ENCODE results near the gene STPG4.

Gene STPG4

DNA sequence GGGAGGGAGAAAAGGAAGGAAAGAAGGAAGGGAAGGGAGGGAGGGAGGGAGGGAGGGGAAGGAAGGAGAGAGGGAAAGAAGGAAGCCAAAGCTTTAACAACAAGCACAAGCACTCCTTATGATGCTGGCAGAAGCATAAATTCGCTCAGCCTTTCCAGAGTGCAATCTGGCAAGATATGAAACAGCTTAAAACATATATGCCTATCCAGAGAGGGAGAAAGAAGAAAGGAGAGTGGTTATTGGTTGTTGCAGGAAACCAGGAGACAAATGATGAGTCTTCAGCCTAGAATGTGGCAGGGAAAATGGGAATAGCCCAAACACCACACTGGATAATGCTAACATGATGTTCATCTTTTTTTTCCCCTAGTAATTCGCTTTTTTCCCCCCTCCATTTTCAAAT lies 64.0 kb downstream of the STPG4 start:
- DNase-seq (ENCODE audit: low read depth in 2 of 2, low spot score in 1 of 2) = no peak

DNA sequence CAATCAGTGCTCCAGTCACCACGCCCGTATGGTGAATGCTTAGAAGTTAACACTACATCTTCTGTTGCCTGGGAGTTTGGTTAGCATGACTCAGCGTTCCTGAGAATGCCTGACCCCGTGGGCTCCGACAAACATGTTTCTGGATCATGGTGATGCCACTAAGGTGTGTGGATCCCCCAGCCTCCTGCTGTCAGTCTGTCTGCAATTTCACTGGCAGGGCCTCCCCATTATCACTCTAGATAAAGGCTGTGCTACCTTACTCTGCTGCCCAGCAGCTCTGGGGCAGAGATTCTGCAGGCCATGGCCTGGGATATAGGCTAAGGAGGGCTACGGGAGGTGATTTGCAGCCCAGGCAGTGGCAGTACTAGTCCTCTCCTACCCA lies 66.0 kb downstream of the STPG4 start:
- no peak for DNase-seq (ENCODE audit: low read depth in 2 of 2, low spot score in 1 of 2)

DNA sequence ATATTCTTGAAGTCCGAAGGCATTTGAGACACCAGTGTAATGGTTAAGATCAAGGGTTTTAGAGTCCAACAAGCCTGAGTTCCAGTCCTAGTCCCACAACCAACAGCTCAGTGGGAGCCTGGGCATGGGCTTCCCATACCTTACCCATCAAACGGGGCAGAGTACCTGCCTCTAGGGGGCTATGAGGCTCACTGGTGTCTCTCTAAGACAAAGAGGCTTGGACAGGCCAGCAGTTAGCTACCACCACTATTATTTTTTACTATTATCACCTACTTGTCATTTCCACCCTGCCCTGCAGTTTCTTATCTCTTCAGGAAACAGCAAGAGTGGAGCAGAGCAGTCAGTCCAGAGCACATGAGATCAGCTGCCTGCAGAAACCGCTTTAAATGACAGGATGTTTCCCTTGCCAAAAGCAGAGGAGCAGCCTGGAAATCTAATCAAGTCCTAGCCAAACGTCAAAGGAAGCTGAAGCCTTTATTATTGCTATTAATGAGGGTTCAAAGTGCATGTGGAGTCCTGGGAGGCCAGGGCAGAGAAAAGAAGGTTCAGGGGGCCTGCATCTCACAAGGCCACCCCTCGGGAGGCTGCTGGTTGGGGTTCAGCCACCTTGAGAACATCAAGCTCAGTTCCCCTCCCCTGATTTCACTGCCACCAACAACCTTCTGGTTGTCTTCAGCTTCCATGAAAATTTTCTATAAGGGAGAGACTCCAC lies 66.6 kb downstream of the STPG4 start:
- DNase-seq (ENCODE audit: low read depth in 2 of 2, low spot score in 1 of 2) = no peak

DNA sequence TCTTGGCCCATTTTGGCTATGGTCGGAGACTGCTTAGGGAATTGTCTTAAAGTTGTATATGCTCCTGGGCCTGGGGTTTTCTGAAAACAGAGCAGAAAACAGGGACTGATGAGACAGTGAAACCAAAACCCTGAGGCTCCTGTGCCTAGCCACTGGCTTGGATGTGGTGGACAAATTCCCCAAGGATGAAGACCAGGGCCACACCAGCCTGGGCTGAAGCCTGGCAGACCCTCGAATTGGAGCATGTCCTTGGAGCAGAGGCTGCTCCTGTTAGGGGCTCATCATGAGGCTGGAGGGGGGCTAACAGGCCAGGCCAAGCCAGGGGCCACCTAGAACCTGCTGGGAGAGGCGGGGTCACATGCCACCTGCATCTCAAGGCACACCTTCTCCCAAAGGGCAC lies 68.1 kb downstream of the STPG4 start:
- no peak for DNase-seq (ENCODE audit: low read depth in 2 of 2, low spot score in 1 of 2)

DNA sequence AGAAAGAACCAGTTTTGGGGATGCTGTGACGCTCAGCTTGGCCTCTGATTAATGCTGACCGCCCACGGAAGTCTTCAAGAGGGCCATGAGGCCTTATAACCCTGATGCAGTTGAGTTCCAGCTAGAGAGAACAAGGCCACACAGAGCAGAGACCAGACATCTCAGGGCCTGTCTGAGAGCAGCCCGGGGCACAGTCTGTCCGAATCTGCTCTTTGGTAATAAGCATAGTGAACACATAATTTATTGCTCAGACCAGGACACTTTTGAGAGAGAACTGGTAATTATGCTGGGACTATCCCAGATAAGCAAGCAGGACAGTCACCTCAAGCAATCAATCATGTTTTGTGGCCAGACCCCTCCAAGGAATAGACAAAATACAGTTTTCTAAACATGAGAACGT lies 68.5 kb downstream of the STPG4 start:
- DNase-seq (ENCODE audit: low read depth in 2 of 2, low spot score in 1 of 2) = no peak

DNA sequence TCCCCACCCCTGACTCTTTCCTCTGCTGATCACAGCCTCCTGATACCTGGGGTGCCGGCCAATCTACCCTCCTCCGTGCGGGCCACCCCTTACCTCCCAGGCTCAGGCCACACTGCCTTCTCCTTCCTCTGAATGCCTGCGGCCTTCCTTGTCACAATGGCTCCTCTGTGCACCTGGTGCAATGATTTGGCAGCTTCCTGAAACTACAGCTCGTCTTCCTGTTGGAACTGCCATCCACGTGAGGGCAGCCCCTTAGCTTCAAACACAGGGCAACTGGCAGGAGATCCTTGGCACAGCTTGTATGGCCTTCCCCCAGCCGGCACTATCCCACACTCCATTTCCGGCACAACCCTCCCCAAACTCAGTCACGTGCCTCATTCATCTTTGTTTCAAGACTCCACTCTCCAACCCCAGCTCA lies 69.0 kb downstream of the STPG4 start:
- DNase-seq (ENCODE audit: low read depth in 2 of 2, low spot score in 1 of 2) = no peak

DNA sequence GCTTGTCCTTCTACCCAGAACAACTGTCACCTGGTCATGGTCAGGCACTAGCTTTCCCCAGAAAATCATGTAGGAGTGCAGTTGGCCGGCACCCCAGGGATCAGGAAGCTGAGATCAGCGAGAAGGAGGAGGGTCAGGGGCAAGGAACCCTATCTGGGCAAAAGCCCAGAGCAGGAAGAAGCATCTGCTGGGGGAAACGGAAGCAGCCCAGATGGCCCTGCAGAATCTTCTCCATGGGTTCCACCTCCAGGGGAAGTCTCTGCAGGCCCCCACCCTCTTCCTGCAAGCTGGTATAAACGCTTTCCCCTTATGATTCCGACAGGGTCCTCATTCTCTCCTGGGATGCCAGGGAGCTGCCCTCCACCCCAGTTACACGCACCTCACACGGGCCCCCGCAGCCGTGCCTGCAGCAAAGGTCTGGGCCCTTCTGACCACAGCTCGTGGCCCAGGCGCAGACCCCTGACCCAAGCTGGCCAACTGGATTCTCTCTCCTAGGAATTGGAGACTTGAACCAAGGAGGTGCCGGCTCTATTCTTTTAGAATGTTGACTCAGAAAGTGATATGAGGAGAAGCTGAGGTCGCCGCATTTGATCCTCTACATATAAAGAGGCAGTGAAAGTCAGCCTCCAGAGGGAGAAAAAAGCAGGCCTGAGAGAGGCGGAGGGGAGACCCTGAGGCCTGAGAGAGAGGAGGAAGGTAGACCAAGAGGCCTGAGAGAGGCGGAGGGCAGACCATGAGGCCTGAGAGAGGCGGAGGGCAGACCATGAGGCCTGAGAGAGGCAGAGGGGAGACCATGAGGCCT lies 71.0 kb downstream of the STPG4 start:
- no peak for DNase-seq (ENCODE audit: low read depth in 2 of 2, low spot score in 1 of 2)

DNA sequence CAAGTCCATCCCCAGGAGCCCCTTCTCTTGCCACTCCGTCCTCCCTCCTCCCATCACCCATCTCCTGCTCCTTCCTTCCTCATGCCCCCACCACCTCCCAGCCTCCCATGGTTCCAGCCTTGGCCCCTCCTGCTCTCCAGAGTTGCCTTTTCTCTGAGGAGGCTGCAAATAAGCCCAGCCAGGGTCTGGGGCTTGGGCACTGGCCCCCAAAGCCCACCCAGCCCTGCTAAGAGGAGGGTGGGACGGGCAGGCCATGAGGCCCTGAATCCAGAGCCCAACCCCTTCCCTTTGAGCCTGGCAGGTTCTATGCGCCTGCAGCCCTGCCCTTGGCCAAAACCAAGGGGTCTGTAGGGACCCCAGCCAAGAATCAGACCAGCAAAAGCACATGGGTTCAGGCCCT lies 71.6 kb downstream of the STPG4 start:
- no peak for DNase-seq (ENCODE audit: low read depth in 2 of 2, low spot score in 1 of 2)

DNA sequence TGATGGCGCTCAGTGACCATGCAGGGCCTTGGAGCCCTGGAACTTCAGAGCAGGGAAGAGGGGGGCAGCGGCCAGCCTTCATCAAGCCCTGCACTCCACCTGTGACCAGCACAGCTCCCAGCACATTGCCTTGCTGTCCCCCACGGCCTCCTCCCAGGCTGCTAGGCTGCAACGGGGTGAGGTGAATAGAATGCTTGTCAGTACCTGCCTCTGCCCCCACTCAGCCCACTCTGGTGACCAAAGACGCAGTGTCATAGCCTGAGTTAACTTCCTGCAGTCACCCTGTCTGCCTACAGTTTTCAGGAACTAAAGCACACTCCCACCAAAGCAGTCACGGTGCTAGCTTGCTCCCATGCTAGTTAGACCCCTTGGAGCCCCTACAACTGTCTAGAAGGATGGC lies 72.1 kb downstream of the STPG4 start:
- no peak for DNase-seq (ENCODE audit: low read depth in 2 of 2, low spot score in 1 of 2)

DNA sequence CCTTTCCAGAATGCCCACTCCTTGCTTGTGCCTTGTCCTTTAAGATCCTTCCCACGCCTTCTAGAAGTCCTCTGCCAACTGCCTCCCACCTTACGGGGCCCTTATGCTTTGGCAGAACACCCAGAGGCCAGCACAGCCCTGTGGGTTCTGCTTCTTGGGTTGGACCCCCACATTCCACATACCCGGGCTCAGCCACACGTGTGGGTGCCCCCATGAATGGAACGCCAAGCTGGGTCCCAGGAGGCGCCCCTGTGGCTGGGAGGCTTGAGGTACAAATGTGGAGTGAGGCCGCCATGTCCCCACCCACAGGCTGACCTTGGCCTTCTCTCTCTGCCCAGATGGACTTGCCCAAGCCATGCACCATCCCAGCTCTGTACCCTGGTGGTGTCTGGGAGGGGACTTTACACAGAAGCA lies 74.2 kb downstream of the STPG4 start:
- DNase-seq (ENCODE audit: low read depth in 2 of 2, low spot score in 1 of 2) = no peak

DNA sequence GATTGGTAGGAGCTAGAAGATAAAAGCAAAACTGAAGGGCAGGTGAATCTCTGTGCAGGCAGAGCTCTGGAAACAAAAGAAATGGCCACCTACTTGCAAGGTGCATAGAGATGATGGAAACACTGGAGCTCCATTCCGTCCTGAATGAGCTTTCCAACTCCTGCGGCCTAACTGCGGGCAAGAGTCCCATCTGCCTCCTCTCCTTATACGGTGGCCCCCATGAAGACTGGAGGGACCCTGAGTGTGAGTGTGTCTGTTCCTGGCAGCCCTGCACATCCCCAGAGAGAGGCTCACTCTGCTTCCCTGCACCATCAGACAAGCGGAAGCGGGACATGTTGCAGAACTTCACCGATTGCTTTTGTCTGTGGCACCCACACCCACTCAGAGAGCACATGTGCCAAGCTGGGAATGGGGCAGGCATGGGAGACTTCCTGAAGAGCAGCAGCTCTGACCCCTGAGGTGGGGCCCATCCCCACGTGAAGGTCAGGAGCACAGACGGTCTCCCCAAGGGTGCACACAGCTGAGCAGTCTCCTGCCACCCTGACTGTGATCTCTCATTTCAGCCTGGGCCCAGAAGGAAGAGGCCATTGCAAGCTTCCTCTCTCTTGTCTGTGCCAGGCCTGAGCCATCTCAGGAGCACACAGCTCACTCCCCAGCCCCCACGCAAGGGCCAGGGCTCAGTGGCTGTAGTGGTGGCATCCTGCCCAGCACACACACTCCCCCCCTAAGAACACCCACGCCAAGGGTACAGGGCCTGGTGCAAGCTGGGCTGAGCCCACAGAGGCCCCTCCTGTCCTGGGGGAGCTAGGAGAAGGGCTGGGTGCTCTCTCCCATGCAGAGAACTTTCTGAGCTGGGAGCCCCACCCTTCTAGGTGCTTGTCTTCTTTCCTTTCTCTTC lies 75.3 kb downstream of the STPG4 start:
- DNase-seq (ENCODE audit: low read depth in 2 of 2, low spot score in 1 of 2) = no peak

DNA sequence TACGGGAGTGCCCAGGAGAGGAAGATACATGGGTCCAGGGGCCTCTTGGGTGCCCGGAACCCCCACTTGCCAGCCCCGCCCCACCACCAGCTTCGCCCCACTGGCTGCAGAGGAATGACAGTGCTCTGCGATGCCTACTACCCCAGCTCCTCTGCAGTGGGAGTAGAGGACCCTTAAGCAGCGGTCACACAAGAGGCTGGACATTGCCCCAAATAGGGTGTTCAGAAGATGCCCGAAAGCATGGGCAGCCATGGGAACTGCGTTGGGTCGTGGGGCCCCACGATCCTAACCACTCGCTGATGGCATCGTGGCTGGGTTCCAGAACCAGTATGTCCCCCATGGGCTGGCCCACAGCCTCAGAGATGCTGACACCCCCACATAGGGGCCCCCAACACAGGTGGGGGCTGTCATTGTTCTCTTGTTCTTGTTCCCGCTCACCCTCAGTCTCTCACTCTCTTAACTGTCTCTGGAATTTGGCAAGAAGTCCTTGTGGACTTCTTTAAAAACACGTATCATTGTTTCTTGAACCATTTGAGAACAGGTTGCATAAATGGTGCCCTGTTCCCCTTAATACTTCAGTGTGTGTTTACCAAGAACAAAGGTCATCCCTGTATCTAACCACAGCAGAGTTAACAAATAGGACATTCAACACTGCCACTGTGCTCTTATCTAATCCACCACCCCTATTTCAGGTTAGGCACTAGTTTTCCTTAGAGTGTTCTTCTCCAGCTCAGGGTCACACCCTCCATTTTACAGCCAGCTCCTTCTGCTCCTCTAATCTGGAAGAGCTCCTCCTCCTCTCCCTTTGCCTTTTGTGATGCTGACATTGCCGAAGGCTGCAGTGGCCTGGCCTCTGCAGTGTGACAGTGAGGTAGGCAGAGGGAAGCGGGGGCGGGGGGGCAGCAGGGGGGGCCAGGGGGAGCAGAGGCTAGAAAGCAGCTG lies 76.3 kb downstream of the STPG4 start:
- no peak for DNase-seq (ENCODE audit: low read depth in 2 of 2, low spot score in 1 of 2)

DNA sequence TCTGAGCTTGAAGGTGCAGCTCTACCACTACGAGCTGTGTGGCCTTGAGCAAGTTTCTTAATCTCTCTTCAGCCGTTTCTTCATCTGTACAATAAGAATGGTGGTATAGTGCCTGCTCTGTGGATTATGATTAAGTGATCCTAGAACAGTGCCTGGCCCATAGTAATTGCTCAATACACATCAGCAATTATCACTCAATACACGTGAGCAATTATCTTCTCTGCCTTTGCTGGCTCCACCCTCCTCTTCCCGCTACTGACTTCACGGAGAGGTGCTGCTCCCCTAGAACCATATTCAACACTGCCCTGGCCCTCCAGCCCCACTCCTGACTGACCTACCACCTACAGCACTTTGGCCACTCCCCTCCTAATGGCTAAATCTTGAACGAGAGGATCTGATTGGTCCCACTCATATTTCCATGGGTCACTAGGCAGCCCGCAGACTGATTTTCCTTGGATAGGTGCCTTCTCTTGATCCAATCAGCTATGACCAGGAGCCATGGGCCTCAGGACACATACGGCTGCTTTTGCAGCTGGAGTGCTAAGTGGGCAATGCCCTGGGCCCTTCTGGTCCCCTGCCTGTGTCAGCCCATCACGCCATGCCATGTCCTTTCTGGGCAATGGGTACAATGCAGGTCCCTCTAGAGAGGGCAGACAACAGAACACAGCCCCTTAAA lies 77.5 kb downstream of the STPG4 start:
- no peak for DNase-seq (ENCODE audit: low read depth in 2 of 2, low spot score in 1 of 2)

DNA sequence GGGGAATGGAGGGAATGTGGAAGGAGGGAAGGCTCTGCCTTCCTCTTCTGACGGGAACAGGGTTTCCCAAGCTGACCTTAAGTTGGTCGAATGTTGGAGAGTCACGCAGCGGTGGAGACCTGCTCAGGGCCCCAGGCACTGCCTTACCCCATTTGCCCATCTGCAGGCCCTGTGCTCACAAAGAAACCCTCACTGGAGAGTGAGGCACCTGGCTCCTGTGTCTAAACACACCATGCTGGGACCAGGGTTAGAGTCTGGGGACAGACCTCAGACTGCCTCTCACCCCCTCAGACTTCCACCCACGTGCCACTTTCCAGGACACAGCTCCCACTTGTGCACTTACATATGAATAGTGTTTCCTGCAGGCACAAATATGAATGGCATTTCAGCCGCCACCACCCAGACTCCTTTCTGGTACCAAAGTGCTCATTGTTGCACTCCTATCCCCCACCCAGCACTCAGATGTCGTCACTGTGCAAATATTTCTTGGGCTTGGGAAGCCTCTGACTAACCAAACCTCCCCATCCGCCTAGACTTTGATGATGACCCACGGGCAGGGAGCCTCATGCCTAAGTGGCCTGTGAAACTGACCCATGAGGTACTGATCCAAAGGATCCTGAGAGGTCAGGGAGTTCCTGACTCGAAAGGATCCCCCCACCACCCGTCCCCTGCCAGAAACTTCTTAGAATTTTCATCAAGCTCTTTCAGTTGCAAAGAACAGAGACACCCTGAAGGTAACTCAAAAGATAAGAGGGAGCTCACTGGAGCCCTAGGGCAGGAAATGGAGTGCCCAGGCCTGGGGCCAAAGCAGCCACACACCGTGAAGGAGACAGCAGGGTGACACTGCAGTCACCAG lies 78.3 kb downstream of the STPG4 start:
- no peak for DNase-seq (ENCODE audit: low read depth in 2 of 2, low spot score in 1 of 2)

DNA sequence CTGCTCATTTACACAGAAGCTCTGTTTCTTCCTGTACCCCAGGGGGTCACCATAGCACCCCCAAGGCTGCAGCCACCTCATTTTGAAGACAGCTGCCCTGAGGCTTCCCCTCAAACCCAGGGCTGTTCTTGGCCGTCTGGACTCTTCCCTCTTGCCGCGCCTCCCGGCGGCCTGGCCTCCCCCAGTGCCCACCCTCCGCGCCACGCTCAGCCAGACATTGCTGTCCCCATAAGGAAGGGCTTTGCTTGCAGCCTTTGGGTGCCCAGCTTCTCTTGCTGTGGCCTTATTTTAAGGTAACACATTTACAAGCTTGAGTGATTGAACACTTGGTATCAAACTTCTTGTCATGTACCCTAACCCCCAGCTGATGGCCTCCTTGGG lies 79.0 kb downstream of the STPG4 start:
- no peak for DNase-seq (ENCODE audit: low read depth in 2 of 2, low spot score in 1 of 2)

DNA sequence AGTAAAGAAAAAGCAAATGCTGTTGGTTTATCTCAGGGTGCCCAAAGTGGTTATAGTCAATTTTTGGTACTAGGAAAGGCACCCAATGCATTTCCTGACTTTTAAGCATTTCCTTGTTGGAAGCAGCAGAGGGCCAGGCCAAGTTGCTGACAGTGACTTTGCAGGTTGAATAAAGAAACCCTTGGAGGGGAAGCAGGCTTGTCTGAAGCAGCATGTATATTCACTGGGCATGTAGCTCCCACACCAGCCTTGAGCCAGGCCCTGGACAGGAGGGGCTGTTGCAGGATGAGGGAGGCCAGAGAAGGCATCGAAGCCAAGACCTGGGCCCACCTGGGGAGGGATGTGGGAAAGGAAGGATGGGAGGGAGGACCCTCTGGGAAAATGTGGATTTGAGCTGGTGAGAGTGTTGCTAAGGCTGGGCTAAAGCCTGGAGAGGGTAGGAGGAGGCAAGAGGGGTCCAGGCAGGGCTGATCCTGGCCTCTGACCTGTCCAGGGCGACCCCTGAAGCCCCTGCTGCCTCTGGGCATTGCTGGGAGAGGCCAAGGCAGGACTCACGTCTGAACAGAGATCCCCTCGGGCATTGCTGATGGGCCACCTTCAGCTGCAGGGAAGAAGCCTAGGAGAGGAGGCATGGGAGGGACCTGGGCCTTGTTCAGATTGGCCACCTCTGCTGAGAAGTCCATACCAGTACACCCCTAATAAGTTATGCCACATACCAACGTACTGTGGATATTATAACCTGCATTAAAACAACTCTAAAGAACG lies 79.6 kb downstream of the STPG4 start:
- DNase-seq (ENCODE audit: low read depth in 2 of 2, low spot score in 1 of 2) = no peak

DNA sequence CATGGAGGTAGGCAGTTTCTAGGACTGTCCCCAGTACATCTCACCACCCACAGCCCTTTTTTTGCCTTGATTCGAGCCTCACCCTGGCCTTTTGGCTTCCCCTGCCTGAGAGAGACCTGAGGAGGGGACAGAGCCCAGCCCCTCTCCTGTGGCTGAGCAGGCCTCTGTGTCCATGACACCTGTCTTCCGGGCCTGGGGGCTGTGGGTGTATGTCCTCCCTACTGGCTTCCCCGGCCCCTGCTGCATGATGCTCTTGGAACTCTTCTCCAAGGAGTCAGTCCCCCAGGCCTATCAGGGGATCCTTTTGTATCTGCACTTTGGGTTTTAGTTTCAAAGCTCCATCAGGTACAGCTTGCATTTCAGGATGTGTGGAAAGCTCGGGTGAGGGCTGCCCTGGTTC lies 80.4 kb downstream of the STPG4 start:
- no peak for DNase-seq (ENCODE audit: low read depth in 2 of 2, low spot score in 1 of 2)

DNA sequence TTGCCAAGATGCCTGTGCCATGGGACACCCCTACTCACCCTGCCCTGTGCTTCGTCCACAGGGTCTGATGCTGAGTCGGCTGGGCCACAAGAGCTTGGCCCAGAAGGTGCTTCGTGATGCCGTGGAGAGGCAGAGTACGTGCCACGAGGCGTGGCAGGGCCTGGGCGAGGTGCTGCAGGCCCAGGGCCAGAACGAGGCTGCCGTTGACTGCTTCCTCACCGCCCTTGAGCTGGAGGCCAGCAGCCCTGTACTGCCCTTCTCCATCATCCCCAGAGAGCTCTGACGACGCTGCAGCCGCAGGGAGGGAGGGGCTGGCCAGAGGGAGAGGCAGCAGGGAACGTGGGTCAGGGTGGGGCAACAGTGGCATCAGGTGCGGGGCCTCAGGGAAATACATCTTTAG lies 81.5 kb downstream of the STPG4 start:
- no peak for DNase-seq (ENCODE audit: low read depth in 2 of 2, low spot score in 1 of 2)

DNA sequence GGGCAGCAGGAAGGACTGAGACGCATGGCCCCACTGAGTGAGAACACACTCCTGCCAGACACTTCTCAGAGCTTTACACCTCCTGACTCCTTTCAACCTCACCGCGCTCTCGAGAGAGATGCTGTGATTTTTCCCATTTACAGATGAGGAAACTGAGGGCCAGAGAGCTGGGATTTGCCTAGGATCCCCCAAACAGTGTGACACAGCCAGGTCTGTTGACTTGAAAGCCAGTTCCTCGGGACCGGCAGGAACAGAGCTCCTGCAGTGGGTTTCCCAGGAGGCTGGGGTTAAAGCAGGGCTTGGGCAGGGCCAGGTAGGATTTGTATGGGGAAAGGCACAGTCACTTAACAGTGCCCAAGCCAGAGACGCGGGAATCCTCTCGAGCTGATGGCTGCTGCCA lies 81.9 kb downstream of the STPG4 start:
- no peak for DNase-seq (ENCODE audit: low read depth in 2 of 2, low spot score in 1 of 2)
